ENCODE data around the gene C22orf42.

GRCh38 chr22:32205974-32206773, 47.1 kb upstream of the C22orf42 start:
- TF ChIP-seq, protein P1, sequence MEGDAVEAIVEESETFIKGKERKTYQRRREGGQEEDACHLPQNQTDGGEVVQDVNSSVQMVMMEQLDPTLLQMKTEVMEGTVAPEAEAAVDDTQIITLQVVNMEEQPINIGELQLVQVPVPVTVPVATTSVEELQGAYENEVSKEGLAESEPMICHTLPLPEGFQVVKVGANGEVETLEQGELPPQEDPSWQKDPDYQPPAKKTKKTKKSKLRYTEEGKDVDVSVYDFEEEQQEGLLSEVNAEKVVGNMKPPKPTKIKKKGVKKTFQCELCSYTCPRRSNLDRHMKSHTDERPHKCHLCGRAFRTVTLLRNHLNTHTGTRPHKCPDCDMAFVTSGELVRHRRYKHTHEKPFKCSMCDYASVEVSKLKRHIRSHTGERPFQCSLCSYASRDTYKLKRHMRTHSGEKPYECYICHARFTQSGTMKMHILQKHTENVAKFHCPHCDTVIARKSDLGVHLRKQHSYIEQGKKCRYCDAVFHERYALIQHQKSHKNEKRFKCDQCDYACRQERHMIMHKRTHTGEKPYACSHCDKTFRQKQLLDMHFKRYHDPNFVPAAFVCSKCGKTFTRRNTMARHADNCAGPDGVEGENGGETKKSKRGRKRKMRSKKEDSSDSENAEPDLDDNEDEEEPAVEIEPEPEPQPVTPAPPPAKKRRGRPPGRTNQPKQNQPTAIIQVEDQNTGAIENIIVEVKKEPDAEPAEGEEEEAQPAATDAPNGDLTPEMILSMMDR (IDR thresholded peaks at IDR 0.05) = no peak
- TF ChIP-seq POLR2A (IDR thresholded peaks at IDR 0.05) = no peak
